Measurements from ENCODE around the gene DGKA. TPM values are rescaled to one million over a fixed set of nuclear protein-coding genes. Genes with fewer than 3 reads are reported as not detected.

The DGKA gene
- total RNA-seq, 2 experiments from 2014 or later: 341 to 385 TPM

- Mint-ChIP-seq H3K4me1 (peaks cover 75% of the 10 kb centered on the region), H3K36me3 (ENCODE audit: low read depth) (peaks cover 86% of the 10 kb centered on the region), H3K27ac (peak overlapping the region; percentile 58), H3K4me3 (peak overlapping the region; percentile 1), H3K27me3 (no peaks in the 10 kb centered on the region), H3K9me3 (ENCODE audit: low read depth) (no peaks in the 10 kb centered on the region)
- POLR2A ChIA-PET: interaction anchor here (0.7 to 1.4 kb wide), 2 partner anchors 74 to 197 kb away, joined by 3 to 8 read pairs; no protein-coding TSS in a partner anchor
- intact Hi-C loops (cut with DNase I, micrococcal nuclease): loop anchor here (1.0 to 2.0 kb wide), 5 partner anchors 8 to 202 kb away; partner anchors contain the start of genes DGKA (in 1 of the 2), GDF11 (in 1 of the 2) and PYM1 (in 1 of the 2)
- ATAC-seq (peak; percentile 77), DNase-seq (peak; percentile 90)
- CTCF ChIA-PET: interaction anchor here (0.5 to 5.8 kb wide), 37 partner anchors 10 to 696 kb away, joined by 3 to 69 read pairs (median 4); partner anchors contain the start of genes DGKA, DNAJC14, ESYT1 and ORMDL2
Observed at GRCh38 chr12:55940065-55940732, 9.2 kb downstream of the DGKA start.

GRCh38 chr12:55942055-55942454, 11.1 kb downstream of the DGKA start:
- peaks cover 73% of the 10 kb centered on the region for H3K4me1 Mint-ChIP-seq
- no peaks in the 10 kb centered on the region for H3K27me3 Mint-ChIP-seq
- H3K27ac Mint-ChIP-seq: peak overlapping the region; percentile 66
- no peak overlapping the region for H3K4me3 Mint-ChIP-seq
- no peaks in the 10 kb centered on the region for H3K9me3 Mint-ChIP-seq (ENCODE audit: low read depth)
- ChIA-PET CTCF (interaction anchor here (0.9 to 5.8 kb wide), 9 partner anchors 9 to 203 kb away, joined by 3 to 69 read pairs (median 4); partner anchors contain the start of genes ORMDL2, PYM1, RAB5B and SARNP), POLR2A (no interaction called here)
- H3K36me3 Mint-ChIP-seq (ENCODE audit: low read depth): peaks cover 90% of the 10 kb centered on the region
- no peak for ATAC-seq
- no peak for DNase-seq
- intact Hi-C loops (cut with DNase I, micrococcal nuclease): no loop called here

- no peak overlapping the region for H3K4me3 Mint-ChIP-seq
- intact Hi-C loops (cut with DNase I, micrococcal nuclease): no loop called here
- no peaks in the 10 kb centered on the region for H3K27me3 Mint-ChIP-seq
- ChIA-PET POLR2A (no interaction called here), CTCF (interaction anchor here (0.9 to 5.8 kb wide), 9 partner anchors 9 to 204 kb away, joined by 3 to 69 read pairs (median 4); partner anchors contain the start of genes ORMDL2, PYM1, RAB5B and SARNP)
- ATAC-seq (no peak), DNase-seq (no peak)
- H3K4me1 Mint-ChIP-seq: peaks cover 72% of the 10 kb centered on the region
- no peaks in the 10 kb centered on the region for H3K9me3 Mint-ChIP-seq (ENCODE audit: low read depth)
- H3K36me3 Mint-ChIP-seq (ENCODE audit: low read depth): peaks cover 89% of the 10 kb centered on the region
- H3K27ac Mint-ChIP-seq: peak overlapping the region; percentile 35
Observed at GRCh38 chr12:55942577-55943136, 11.7 kb downstream of the DGKA start.

GRCh38 chr12:55946553-55946952, 15.6 kb downstream of the DGKA start:
- ATAC-seq: peak; percentile 83
- no peak overlapping the region for H3K4me3 Mint-ChIP-seq

GRCh38 chr12:55955344-55955743, 24.4 kb downstream of the DGKA start:
- H3K36me3 Mint-ChIP-seq (ENCODE audit: low read depth): peaks cover 45% of the 10 kb centered on the region

More at GRCh38 chr12:55946553-55946952, 15.6 kb downstream of the DGKA start:
- intact Hi-C loops (cut with DNase I, micrococcal nuclease): no loop called here
- Mint-ChIP-seq H3K9me3 (ENCODE audit: low read depth) (no peaks in the 10 kb centered on the region), H3K27me3 (no peaks in the 10 kb centered on the region), H3K4me1 (peaks cover 41% of the 10 kb centered on the region), H3K27ac (peak overlapping the region; percentile 89), H3K36me3 (ENCODE audit: low read depth) (peaks cover 73% of the 10 kb centered on the region)
- DNase-seq: no peak
- ChIA-PET POLR2A (no interaction called here), CTCF (interaction anchor here (0.8 to 2.1 kb wide), 4 partner anchors 10 to 191 kb away, joined by 3 to 5 read pairs (median 4); no protein-coding TSS in a partner anchor)

GRCh38 chr12:55955800-55956508, 25.0 kb downstream of the DGKA start:
- H3K27me3 Mint-ChIP-seq: no peaks in the 10 kb centered on the region
- ChIA-PET CTCF (interaction anchor here (0.7 to 2.2 kb wide), 10 partner anchors 9 to 552 kb away, joined by 3 to 10 read pairs (median 4); partner anchors contain the start of gene RAB5B), POLR2A (interaction anchor here (0.6 to 0.9 kb wide), 3 partner anchors 18 to 102 kb away, joined by 3 read pairs; partner anchors contain the start of gene RAB5B)
- H3K4me3 Mint-ChIP-seq: no peak overlapping the region
- H3K9me3 Mint-ChIP-seq (ENCODE audit: low read depth): no peaks in the 10 kb centered on the region
- intact Hi-C loops (cut with DNase I, micrococcal nuclease): no loop called here
- peaks cover 43% of the 10 kb centered on the region for H3K36me3 Mint-ChIP-seq (ENCODE audit: low read depth)
- DNase-seq (peak; percentile 76), ATAC-seq (peak; percentile 75)
- peaks cover 18% of the 10 kb centered on the region for H3K4me1 Mint-ChIP-seq
- H3K27ac Mint-ChIP-seq: no peak overlapping the region

More at GRCh38 chr12:55955344-55955743, 24.4 kb downstream of the DGKA start:
- H3K4me1 Mint-ChIP-seq: peaks cover 18% of the 10 kb centered on the region
- DNase-seq: no peak
- peak; percentile 4 for ATAC-seq
- ChIA-PET CTCF (interaction anchor here (0.7 to 2.2 kb wide), 7 partner anchors 11 to 553 kb away, joined by 3 to 10 read pairs (median 3); partner anchors contain the start of gene RAB5B), POLR2A (no interaction called here)
- no peaks in the 10 kb centered on the region for H3K9me3 Mint-ChIP-seq (ENCODE audit: low read depth)
- no peak overlapping the region for H3K4me3 Mint-ChIP-seq
- intact Hi-C loops (cut with DNase I, micrococcal nuclease): no loop called here
- H3K27me3 Mint-ChIP-seq: no peaks in the 10 kb centered on the region
- no peak overlapping the region for H3K27ac Mint-ChIP-seq

- no peak for DNase-seq
- H3K27ac Mint-ChIP-seq: peak overlapping the region; percentile 42
- ChIA-PET POLR2A (interaction anchor here (0.6 to 0.9 kb wide), 2 partner anchors 17 to 104 kb away, joined by 3 read pairs; partner anchors contain the start of gene RAB5B), CTCF (interaction anchor here (0.6 to 1.4 kb wide), 5 partner anchors 10 to 1485 kb away, joined by 3 to 5 read pairs (median 4); no protein-coding TSS in a partner anchor)
- no peak overlapping the region for H3K4me3 Mint-ChIP-seq
- H3K4me1 Mint-ChIP-seq: peaks cover 18% of the 10 kb centered on the region
- no peaks in the 10 kb centered on the region for H3K27me3 Mint-ChIP-seq
- intact Hi-C loops (cut with DNase I, micrococcal nuclease): no loop called here
- no peak for ATAC-seq
- no peaks in the 10 kb centered on the region for H3K9me3 Mint-ChIP-seq (ENCODE audit: low read depth)
- peaks cover 30% of the 10 kb centered on the region for H3K36me3 Mint-ChIP-seq (ENCODE audit: low read depth)
Observed at GRCh38 chr12:55957106-55957859, 26.3 kb downstream of the DGKA start.

GRCh38 chr12:55963760-55964159, 32.8 kb downstream of the DGKA start:
- ChIA-PET POLR2A (no interaction called here), CTCF (no interaction called here)
- Mint-ChIP-seq H3K36me3 (ENCODE audit: low read depth) (peaks cover 16% of the 10 kb centered on the region), H3K27ac (no peak overlapping the region), H3K9me3 (ENCODE audit: low read depth) (no peaks in the 10 kb centered on the region), H3K4me1 (peaks cover 25% of the 10 kb centered on the region), H3K27me3 (no peaks in the 10 kb centered on the region), H3K4me3 (no peak overlapping the region)
- intact Hi-C loops (cut with DNase I, micrococcal nuclease): no loop called here
- DNase-seq (no peak), ATAC-seq (no peak)

- ChIA-PET POLR2A (interaction anchor here (0.7 kb wide), 1 partner anchor 74 kb away, joined by 3 read pairs; no protein-coding TSS in a partner anchor), CTCF (interaction anchor here (1.6 kb wide), 1 partner anchor 226 kb away, joined by 3 read pairs; no protein-coding TSS in a partner anchor)
- no peak for DNase-seq
- Mint-ChIP-seq H3K9me3 (ENCODE audit: low read depth) (no peaks in the 10 kb centered on the region), H3K36me3 (ENCODE audit: low read depth) (peaks cover 23% of the 10 kb centered on the region), H3K4me3 (no peak overlapping the region), H3K27ac (no peak overlapping the region), H3K4me1 (peaks cover 30% of the 10 kb centered on the region), H3K27me3 (no peaks in the 10 kb centered on the region)
- no peak for ATAC-seq
- intact Hi-C loops (cut with DNase I, micrococcal nuclease): no loop called here
Observed at GRCh38 chr12:55965240-55965639, 34.3 kb downstream of the DGKA start.

GRCh38 chr12:55965941-55966407, 35.0 kb downstream of the DGKA start, which contains the start of gene PMEL:
Gene PMEL, minus strand, starts transcription at chr12:55966042. Its CDS starts 31 bp downstream, at chr12:55966011.
- POLR2A ChIA-PET: no interaction called here
- Mint-ChIP-seq H3K36me3 (ENCODE audit: low read depth) (peaks cover 25% of the 10 kb centered on the region), H3K27me3 (no peaks in the 10 kb centered on the region), H3K4me1 (peaks cover 30% of the 10 kb centered on the region), H3K27ac (peak within 1 kb of the TSS; percentile 94), H3K9me3 (ENCODE audit: low read depth) (no peaks in the 10 kb centered on the region), H3K4me3 (peak within 1 kb of the TSS; percentile 99)
- CTCF ChIA-PET: interaction anchor here (1.6 kb wide), 1 partner anchor 227 kb away, joined by 3 read pairs; no protein-coding TSS in a partner anchor
- intact Hi-C loops (cut with DNase I, micrococcal nuclease): loop anchor here in 1 of 2 experiments (1.0 to 2.0 kb wide), 2 partner anchors 137 to 149 kb away; partner anchors contain the start of genes DNAJC14 and SARNP
- ATAC-seq (peak; percentile 5), DNase-seq (no peak)
